ENCODE data around the gene MAMDC2. TPM values are rescaled to one million over a fixed set of nuclear protein-coding genes. Genes with fewer than 3 reads are reported as not detected.

The MAMDC2 gene
- total RNA-seq, 4 donors from 2014 or later, result 4.1 to 17.3 (median 9.3) TPM

GRCh38 chr9:70117835-70118319 lies 74.2 kb downstream of the MAMDC2 start:
- Histone ChIP-seq H3K9me3 (no peaks in the 10 kb centered on the region), H3K36me3 (no peaks in the 10 kb centered on the region), H3K4me1 (peaks cover 11% of the 10 kb centered on the region), H3K27me3 (no peaks in the 10 kb centered on the region), H3K4me3 (no peak overlapping the region), H3K27ac (no peak overlapping the region)
- DNase-seq (ENCODE audit: low spot score in 2 of 2), result no peak
- no peak for TF ChIP-seq CTCF (IDR thresholded peaks at IDR 0.05)
- no peak for TF ChIP-seq EP300 (IDR thresholded peaks at IDR 0.05)
- TF ChIP-seq POLR2AphosphoS5 (IDR thresholded peaks at IDR 0.05), result no peak
- TF ChIP-seq POLR2A (IDR thresholded peaks at IDR 0.05), result no peak

GRCh38 chr9:70119786-70120185 lies 76.1 kb downstream of the MAMDC2 start:
- no peaks in the 10 kb centered on the region for H3K9me3 ChIP-seq
- no peak for DNase-seq (ENCODE audit: low spot score in 2 of 2)
- no peaks in the 10 kb centered on the region for H3K27me3 ChIP-seq
- TF ChIP-seq CTCF (IDR thresholded peaks at IDR 0.05), result no peak
- TF ChIP-seq POLR2AphosphoS5 (IDR thresholded peaks at IDR 0.05), result no peak
- TF ChIP-seq EP300 (IDR thresholded peaks at IDR 0.05), result no peak
- no peak for TF ChIP-seq POLR2A (IDR thresholded peaks at IDR 0.05)
- H3K4me1 ChIP-seq, result peaks cover 11% of the 10 kb centered on the region
- no peak overlapping the region for H3K4me3 ChIP-seq
- H3K27ac ChIP-seq, result no peak overlapping the region
- WGBS, result 90% methylated on average over 2 of the region's 2 CpGs
- H3K36me3 ChIP-seq, result no peaks in the 10 kb centered on the region

GRCh38 chr9:70120834-70121510 lies 77.3 kb downstream of the MAMDC2 start:
- TF ChIP-seq POLR2AphosphoS5 (IDR thresholded peaks at IDR 0.05), result peak in 1 of 3 donors; percentile 36
- TF ChIP-seq EP300 (IDR thresholded peaks at IDR 0.05), result no peak
- TF ChIP-seq POLR2A (IDR thresholded peaks at IDR 0.05), result no peak
- Histone ChIP-seq H3K36me3 (no peaks in the 10 kb centered on the region), H3K27ac (peak overlapping the region; percentile 15), H3K27me3 (no peaks in the 10 kb centered on the region), H3K4me3 (no peak overlapping the region), H3K9me3 (no peaks in the 10 kb centered on the region), H3K4me1 (peaks cover 11% of the 10 kb centered on the region)
- DNase-seq (ENCODE audit: low spot score in 2 of 2), result peak; percentile 85 to 86
- WGBS, result 28% methylated on average over 4 of the region's 5 CpGs

GRCh38 chr9:70121818-70122436 lies 78.3 kb downstream of the MAMDC2 start:
- H3K27ac ChIP-seq, result no peak overlapping the region
- peaks cover 6% of the 10 kb centered on the region for H3K36me3 ChIP-seq
- DNase-seq (ENCODE audit: low spot score in 2 of 2), result no peak

GRCh38 chr9:70123695-70124094 lies 80.0 kb downstream of the MAMDC2 start:
- H3K27ac ChIP-seq, result no peak overlapping the region
- H3K27me3 ChIP-seq, result no peaks in the 10 kb centered on the region
- H3K4me1 ChIP-seq, result peaks cover 11% of the 10 kb centered on the region
- DNase-seq (ENCODE audit: low spot score in 2 of 2), result no peak
- H3K36me3 ChIP-seq, result peaks cover 6% of the 10 kb centered on the region
- H3K9me3 ChIP-seq, result no peaks in the 10 kb centered on the region
- 78% methylated on average over 4 of the region's 4 CpGs for WGBS
- no peak for TF ChIP-seq CTCF (IDR thresholded peaks at IDR 0.05)
- no peak for TF ChIP-seq EP300 (IDR thresholded peaks at IDR 0.05)
- TF ChIP-seq POLR2AphosphoS5 (IDR thresholded peaks at IDR 0.05), result no peak
- no peak for TF ChIP-seq POLR2A (IDR thresholded peaks at IDR 0.05)
- H3K4me3 ChIP-seq, result no peak overlapping the region

More at GRCh38 chr9:70121818-70122436, 78.3 kb downstream of the MAMDC2 start:
- H3K9me3 ChIP-seq, result no peaks in the 10 kb centered on the region
- H3K27me3 ChIP-seq, result no peaks in the 10 kb centered on the region
- H3K4me1 ChIP-seq, result peaks cover 11% of the 10 kb centered on the region
- WGBS, result 42% methylated on average over 2 of the region's 2 CpGs
- TF ChIP-seq EP300 (IDR thresholded peaks at IDR 0.05), result no peak
- TF ChIP-seq CTCF (IDR thresholded peaks at IDR 0.05), result no peak
- no peak for TF ChIP-seq POLR2A (IDR thresholded peaks at IDR 0.05)
- TF ChIP-seq POLR2AphosphoS5 (IDR thresholded peaks at IDR 0.05), result no peak
- no peak overlapping the region for H3K4me3 ChIP-seq
